HG02870 (cell line): ENCODE data around the gene SPATC1L.

Source experiments
- ATAC-seq: cut with Tn5 transposase; IDR thresholded peaks from one replicate; pipeline ENCODE4 v1.9.1; 2021; ENCODE audit warnings: mild to moderate bottlenecking, moderate library complexity; ENCODE audit not compliant: unreplicated experiment

Gene SPATC1L

DNA sequence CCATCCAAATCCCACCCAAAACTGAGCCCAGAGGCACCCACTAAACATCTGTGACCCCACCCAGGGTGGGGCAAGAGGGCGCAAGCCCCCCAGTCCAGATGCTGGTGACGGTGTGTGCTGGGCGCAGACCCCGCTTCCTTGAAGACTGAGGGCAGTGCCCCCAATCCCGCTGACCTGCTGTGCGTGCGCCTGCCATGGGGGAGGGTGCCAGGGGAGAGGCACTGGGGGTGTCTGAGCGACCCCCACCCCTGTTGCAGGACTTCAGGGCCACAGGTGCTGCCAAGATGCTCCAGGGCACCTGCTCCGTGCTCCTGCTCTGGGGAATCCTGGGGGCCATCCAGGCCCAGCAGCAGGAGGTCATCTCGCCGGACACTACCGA, 73.1 kb downstream of the SPATC1L start:
- no peak for ATAC-seq
